DMS153 treated with DMSO at 0.1 percent for 48 hours (cell line): ENCODE data around the gene CCR3.

Source experiments
- DNase-seq: peaks from one replicate; lab custom pipeline; 2025; ENCODE audit not compliant: unreplicated experiment; lab: John Stamatoyannopoulos, UW

The CCR3 gene

DNA sequence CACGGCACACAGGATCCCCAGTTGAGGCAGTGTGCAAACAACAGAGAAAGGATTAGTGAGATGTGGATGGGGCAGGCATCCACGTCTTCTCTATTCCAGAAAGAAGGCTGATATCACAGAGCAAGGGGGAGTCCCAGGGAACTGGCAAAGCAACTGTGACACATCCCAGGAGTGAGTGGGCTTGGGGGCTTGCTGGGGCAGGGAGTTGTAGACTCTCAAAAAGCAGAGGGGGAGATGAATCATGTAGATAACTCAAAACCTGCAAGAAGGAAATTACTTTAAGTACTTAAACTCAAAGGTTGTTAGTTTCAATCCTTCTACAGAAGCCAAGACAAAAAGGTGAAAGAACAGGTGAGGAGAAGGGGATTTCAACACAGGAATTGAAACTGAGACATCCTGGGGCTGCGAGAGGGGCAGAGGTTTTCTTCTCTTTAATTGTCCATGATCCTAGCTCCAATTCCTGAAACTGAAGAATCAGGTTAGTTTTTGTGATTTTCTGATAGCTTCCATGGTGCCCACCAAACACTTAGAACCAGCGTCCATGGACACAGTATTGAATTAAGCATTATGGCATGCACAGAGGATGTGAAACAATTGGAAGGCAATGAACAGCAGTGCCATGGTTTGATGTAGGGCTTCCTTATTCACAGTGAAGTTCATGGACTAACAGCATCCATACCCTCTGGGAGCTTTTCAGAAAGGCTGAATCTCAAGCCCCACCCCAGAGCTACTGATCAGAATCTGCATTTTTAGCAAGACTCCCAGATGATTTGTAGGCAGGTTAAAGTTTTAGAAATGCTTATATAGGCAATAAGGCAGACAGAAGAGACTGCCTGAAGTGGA lies 52.0 kb downstream of the CCR3 start:
- DNase-seq, result no peak

DNA sequence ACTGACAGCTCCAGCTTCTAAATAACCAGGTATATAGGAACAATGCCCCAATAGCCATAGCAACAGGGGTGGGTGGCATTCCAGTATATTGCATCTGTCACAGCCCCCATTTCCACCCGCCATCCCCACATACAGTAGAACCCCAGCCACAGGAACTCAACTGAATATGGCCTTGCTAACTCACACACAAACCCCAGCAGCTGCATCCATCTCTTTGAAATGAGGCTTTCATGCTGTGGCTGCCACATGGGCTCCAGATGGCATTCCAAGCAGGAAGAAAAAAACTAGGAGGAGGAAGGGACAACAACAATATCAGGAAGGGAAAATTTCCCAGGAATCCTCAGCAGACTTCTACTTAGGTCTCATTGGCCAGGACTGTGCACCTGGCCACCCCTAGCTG lies 54.6 kb downstream of the CCR3 start:
- no peak for DNase-seq

DNA sequence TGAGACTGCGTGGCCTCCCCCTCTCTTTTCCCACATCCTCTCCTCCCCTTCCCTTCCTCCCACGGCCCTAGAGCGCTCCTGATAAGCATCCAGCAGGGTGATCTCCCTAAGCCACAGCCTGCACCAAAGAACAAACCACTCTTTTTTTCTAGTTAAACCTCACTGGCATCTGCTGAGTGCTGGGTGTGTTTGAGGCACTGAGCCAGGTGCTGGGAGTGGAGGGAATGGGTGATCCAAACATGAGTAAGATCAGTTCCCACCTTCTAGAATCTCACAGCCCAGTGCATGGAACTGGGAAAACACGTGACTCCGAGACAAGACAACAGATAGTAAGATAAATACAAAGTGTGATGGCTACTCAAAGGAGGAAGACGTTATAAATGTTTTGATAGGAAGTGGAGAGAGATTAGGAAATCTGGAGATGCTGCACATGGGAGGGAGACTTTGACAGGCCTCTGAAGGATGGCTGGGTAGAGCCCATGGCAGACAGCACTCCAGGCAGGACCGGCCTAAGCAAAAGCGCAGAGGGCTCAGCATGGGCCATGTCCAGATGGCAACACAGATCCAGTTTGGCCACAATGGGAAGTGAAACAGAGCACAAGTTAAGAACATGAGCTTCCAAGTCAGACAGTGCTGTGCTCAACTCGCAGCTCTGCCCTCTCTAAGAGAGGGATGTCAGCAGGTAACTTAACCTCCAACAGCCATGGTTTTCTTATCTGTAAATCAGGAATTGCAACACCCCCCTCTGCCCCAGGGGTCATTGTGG lies 55.6 kb downstream of the CCR3 start:
- DNase-seq, result no peak

DNA sequence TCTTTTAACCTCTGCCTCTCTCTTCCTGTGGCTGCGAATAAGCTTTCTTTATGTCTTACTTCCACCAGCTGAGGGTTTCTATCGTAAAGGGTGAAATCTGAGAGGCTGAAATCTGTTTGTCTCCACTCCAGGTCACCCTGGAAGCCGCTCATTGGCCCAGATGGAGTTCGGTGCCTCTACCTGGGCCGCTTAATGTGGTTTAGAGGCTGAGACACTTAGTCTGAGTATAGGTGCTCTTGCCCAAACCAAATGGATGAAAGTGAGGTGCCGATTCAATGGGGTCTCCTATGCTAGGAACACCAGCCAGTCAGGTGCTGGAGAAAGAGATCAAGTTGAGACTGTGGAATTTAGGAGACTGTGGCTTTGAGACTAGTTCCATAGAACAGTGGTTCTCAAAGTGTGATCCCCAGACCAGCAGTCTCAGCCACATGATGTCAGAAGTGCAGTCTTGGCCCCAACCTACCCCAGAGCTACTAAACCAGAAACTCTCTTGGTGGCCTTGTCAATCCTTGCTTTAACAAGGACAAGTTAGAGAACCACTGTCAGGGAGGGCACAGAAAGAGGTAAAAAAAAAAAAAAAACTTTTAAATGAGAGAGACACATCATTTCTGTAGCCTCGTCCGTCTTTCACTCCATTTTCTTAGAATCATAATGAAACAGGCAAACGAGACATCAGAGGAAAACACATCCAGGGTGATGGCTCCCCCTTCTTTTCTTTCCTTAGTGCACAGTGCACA lies 56.8 kb downstream of the CCR3 start:
- DNase-seq, result no peak

DNA sequence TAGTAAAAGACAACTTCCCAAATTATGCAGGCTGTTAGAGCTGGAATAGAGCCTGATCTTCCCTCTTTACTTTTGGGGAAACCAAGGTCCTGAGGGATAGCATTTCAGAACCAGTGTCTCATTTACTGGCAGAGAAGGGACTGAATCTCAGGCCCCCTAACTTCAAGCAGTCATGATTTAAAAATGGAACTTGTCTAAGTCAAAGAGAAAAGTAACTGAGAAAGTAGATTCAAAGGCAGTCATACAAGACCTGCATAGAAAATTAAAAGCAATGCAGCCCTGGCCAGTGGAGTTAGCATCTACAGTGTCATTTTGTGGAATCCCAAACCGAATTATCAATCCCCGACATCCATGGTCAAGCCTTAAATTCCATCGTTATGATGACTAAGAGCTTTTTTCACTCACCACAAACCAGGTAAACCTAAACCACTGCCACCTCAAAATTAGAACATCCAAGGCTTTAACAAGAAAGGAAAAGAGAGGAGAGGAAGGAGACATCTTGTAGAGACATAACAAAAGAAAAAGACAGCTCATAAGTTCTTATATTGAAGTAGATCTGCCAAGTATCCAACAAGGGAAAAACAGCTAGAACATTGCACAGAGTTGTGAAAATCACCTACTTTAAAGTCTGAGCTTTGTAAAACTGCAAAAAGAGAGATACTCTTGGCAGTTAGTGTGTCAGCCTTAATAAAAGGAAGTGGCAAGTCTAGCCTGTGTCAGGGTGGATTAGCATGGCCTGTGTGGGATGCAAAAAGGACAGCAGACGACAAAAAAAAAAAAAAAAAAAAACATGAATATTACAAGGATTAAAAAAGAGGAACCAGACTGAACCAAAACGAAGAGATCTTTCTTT lies 57.6 kb downstream of the CCR3 start:
- DNase-seq, result no peak

DNA sequence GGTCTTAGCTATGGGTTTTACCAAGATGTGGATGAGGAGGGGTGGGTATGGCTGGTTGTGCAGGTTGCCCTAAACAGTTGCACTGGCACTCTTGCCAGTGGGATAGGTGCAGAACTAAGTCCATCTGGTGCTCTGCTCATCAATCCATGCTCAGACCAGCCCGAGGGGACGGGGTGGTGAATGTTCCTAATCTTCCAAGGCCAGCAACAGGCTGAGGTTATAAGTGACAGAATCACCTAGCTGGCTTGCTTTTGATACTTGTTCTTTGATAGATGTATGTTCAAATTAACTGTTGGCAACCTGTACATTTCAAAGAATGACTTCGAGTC lies 58.2 kb downstream of the CCR3 start:
- no peak for DNase-seq

DNA sequence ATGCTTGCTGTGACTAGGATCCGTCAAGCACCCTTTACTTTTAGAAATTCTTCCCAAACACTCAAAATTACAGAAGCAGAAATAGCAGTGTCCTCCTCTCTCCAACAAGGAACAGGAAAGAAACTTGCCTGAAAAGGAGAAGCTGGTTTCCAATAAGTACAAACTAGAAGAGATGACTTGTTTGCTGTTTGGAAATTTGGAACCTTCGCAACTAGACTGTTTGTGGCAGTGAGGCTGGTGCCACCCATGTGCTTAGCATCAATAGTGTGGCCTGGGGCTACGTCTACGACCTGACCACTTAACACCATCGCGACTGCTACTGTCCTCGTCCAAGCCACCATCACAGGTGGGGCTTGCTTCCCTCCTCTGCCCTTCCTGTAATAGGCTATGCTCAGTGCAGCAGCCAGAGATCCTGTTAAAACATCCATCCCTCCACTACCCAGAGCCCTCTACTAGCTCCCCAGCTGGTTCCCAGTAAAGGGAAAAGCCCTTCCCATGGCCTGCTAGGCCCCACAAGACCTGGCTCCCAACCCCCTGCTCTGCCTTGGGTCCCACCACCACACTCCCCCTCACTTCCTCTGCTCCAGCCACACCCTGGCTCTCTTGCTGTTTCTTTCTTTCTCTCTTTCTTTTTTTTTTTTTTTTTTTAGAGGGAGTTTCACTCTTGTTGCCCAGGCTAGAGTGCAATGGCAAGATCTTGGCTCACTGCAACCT lies 59.0 kb downstream of the CCR3 start:
- DNase-seq, result no peak

DNA sequence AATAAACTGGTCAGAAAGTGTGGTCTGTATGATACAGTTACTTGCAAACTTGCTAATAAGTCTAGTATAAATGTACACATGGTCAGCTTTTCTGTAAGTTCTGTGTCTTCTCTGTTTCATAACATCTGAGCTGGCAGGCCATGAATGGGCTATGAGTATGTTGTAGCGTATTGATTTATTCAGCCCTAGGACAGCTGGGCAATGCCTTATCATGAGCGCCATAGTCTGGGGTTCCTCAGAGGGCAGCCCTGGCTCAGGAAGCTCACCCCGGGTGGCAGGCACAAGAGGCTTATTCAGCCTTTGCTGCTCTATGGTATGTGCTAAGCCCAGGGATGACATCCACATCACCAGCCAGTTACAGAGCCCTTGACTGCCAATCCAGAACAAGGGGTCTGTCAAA lies 61.0 kb downstream of the CCR3 start:
- no peak for DNase-seq

DNA sequence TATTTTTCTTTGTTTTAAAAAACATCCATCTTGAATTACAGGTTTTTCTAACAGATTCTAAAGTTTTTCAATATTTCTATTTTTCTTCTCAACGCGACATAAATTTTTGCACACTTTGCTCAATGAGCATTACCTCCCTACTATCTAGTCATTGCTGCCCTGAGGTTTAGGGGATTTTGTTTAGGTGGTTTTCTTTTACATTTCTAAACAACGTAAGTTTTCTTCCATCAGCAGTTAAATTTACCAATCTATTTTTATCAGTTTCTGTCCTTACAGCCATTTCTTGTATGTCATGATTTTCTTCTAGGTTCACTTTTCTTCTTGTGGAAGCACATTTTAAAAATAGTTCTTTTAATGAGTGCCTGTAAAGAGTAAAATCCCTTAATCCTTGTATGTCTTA lies 62.5 kb downstream of the CCR3 start:
- DNase-seq, result no peak

DNA sequence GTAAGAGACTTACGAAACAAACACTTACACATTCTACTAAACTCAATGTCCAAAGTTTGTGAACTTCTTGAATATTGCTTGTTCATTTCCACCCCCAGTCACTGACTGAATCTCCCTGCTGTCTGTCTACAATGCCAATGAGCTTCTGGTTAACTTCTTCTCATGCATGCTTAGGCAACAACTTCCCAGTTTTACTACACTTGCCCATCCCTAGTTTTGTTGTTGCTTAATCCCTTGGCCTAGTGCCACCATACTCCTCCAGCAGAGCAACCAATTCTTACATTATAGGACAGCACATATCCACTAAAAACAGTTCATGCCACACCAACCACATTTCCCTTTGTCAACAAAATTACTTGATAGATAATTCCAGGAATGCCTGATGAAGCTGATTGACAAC lies 70.7 kb downstream of the CCR3 start:
- DNase-seq, result no peak

DNA sequence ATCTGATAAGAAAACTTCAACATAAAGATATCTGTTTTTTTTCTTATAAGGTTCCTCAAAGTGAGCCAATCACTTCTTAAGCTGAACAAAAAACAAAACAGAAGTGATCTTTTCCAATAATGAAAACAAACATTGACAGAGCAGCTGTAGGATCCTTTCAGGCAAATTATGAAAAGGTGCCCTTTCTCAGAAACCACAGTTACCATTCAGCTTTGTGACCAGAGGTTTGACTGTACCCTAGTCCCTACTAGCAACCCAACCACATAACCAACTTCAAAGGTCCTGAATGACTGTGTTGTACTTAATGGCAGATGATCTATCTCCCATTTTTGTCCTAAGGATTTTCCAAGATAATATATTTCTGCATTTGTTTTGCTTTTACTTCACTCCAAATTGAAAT lies 72.3 kb downstream of the CCR3 start:
- no peak for DNase-seq

DNA sequence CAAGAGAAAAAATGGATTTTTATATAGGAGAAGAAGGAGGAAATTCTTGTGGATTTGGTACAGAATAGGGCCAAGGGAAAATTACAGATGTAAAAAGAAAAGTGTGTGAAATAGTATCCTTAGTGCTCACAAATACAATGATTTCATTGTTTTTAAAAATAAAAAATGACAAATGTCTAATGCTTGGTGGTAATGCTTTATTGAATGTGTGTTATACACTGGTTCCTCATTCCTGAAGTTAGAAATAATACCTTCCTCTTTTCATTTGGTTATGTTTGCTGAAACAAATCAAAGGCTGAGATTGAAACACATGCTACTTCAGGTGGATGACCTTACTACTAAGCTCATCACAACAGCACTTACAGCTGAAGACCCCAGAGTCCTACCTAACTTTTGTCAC lies 73.9 kb downstream of the CCR3 start:
- DNase-seq, result no peak
